A549 (cell line): ENCODE data around the gene PSMD13. TPM values are rescaled to one million over a fixed set of nuclear protein-coding genes. Genes with fewer than 3 reads are reported as not detected.
A peak's percentile ranks its signal among the peaks of the same experiment; 100 is the strongest.

Experiments used
- ATAC-seq, 2 experiments: fragments of 200-7000 bp in 1 of 2; fragments of >200 bp in 1 of 2; cut with Nextera tagmentation in 1 of 2; cut with Tn5 transposase in 1 of 2; 3 replicates each; pipeline versions ENCODE4 v1.8.0 to v1.9.1; 2018 to 2020; ENCODE audit warnings: mild to moderate bottlenecking in 1 of 2, moderate library complexity in 1 of 2
- CTCF ChIA-PET: fragments of 300-600 bp; sonication (Branson Sonifier 250); formaldehyde crosslinking; extraction: SDS; loops from one replicate; lab custom pipeline; 2021; ENCODE audit warnings: antibody characterized with exemption, inconsistent platforms; lab: Yijun Ruan, JAX
- POLR2A ChIA-PET: fragments of 350-600 bp; formaldehyde crosslinking; extraction: SDS; loops from one replicate; lab custom pipeline; 2021; ENCODE audit warnings: antibody characterized with exemption, inconsistent platforms; lab: Yijun Ruan, JAX
- DNase-seq, 2 experiments: peaks; one replicate each; pipeline versions ENCODE4 v3.0.0 to v3.0.0-alpha.2; 2011 to 2016; ENCODE audit warnings: low read depth in 1 of 2, low spot score in 1 of 2
- FAIRE-seq: peaks from 2 replicates; lab custom pipeline; 2011; peaks lifted over from hg19 to GRCh38; lab: Jason Lieb, UNC
- H3K27ac ChIP-seq, 2 experiments: fragments of >200 bp; sonication (Bioruptor Twin); formaldehyde crosslinking; 3 replicates each; pipeline ENCODE4 v1.5.1; 2016 to 2017
- H3K4me1 ChIP-seq: fragments of >200 bp; sonication (Bioruptor Twin); formaldehyde crosslinking; 3 replicates; pipeline ENCODE4 v1.6.1; 2016
- H3K4me2 ChIP-seq: fragments of >200 bp; sonication (Bioruptor Twin); formaldehyde crosslinking; 3 replicates; pipeline ENCODE4 v1.6.1; 2016
- H3K4me3 ChIP-seq: fragments of >200 bp; sonication (Bioruptor Twin); formaldehyde crosslinking; 3 replicates; pipeline ENCODE4 v1.5.1; 2016
- H3K9me3 ChIP-seq: fragments of >200 bp; sonication (Bioruptor Twin); formaldehyde crosslinking; 3 replicates; pipeline ENCODE4 v1.6.1; 2016
- BCL3 ChIP-seq: fragments of >200 bp; sonication (Bioruptor Twin); formaldehyde crosslinking; IDR thresholded peaks from 3 replicates; pipeline ENCODE4 v1.6.1; 2016
- CBX2 ChIP-seq: fragments of 200-600 bp; sonication (generic); IDR thresholded peaks from 2 replicates; pipeline ENCODE4 v1.6.1; 2016; ENCODE audit warnings: low read depth, mild to moderate bottlenecking, borderline replicate concordance
- CEBPB ChIP-seq, 2 experiments: fragments of >200 bp in 1 of 2; sonication (Bioruptor Twin) in 1 of 2; formaldehyde crosslinking in 1 of 2; IDR thresholded peaks; 2 replicates each; pipeline ENCODE4 v1.6.1; 2012 to 2016
- E2F6 ChIP-seq: IDR thresholded peaks from 2 replicates; pipeline ENCODE4 v1.6.1; 2012; ENCODE audit warnings: low read depth, borderline replicate concordance
- EHF ChIP-seq: fragments of 250-450 bp; sonication (Bioruptor Pico); IDR thresholded peaks from 2 replicates; pipeline ENCODE4 v1.5.0; 2020; ENCODE audit warnings: mild to moderate bottlenecking
- ELK1 ChIP-seq: fragments of 150-350 bp; IDR thresholded peaks from 2 replicates; pipeline ENCODE4 v1.6.1; 2014; ENCODE audit warnings: low read depth, mild to moderate bottlenecking, low read length
- ESRRA ChIP-seq: fragments of 150-350 bp; IDR thresholded peaks from 2 replicates; pipeline ENCODE4 v1.6.1; 2014; ENCODE audit warnings: mild to moderate bottlenecking, low read length, borderline replicate concordance
- GATA3 ChIP-seq: IDR thresholded peaks from 2 replicates; pipeline ENCODE4 v1.6.1; 2012; ENCODE audit warnings: borderline replicate concordance
- HEYL ChIP-seq: fragments of 250-450 bp; sonication (Bioruptor Pico); IDR thresholded peaks from 2 replicates; pipeline ENCODE4 v1.8.0; 2021; ENCODE audit warnings: mild to moderate bottlenecking, moderate library complexity
- HMGXB4 ChIP-seq: fragments of 250-450 bp; sonication (Bioruptor Pico); IDR thresholded peaks from 2 replicates; pipeline ENCODE4 v1.5.0; 2021; ENCODE audit warnings: mild to moderate bottlenecking, moderate library complexity, borderline replicate concordance
- JUNB ChIP-seq: fragments of >200 bp; sonication (Bioruptor Twin); formaldehyde crosslinking; IDR thresholded peaks from 2 replicates; pipeline ENCODE4 v1.6.1; 2016
- MAFK ChIP-seq: fragments of 450-650 bp; IDR thresholded peaks from 2 replicates; pipeline ENCODE4 v1.6.1; 2014; ENCODE audit not compliant: partially characterized antibody
- MAZ ChIP-seq: fragments of 150-350 bp; IDR thresholded peaks from 2 replicates; pipeline ENCODE4 v1.6.1; 2014; ENCODE audit warnings: antibody characterized with exemption, low read depth, low read length, borderline replicate concordance
- MYC ChIP-seq: IDR thresholded peaks from 2 replicates; pipeline ENCODE4 v1.6.1; 2012; ENCODE audit warnings: mild to moderate bottlenecking, inconsistent platforms, low read length, improper control_type of control experiment, borderline replicate concordance
- NPAS2 ChIP-seq: fragments of 250-450 bp; sonication (Bioruptor Pico); IDR thresholded peaks from 2 replicates; pipeline ENCODE4 v1.8.0; 2022; ENCODE audit warnings: mild to moderate bottlenecking, moderate library complexity, borderline replicate concordance
- PHF8 ChIP-seq: fragments of 200-600 bp; sonication (generic); IDR thresholded peaks from 2 replicates; pipeline ENCODE4 v1.6.1; 2016; ENCODE audit warnings: low read depth, mild to moderate bottlenecking, antibody characterized with exemption, moderate library complexity, borderline replicate concordance
- POLR2A ChIP-seq: IDR thresholded peaks from 2 replicates; pipeline ENCODE4 v1.6.1; 2012; ENCODE audit warnings: mild to moderate bottlenecking, low read length
- POLR2AphosphoS2 ChIP-seq: conservative IDR thresholded peaks from 2 replicates; pipeline ENCODE4 v1.6.1; 2012; ENCODE audit warnings: low read length, improper control_type of control experiment, inconsistent platforms
- RARB ChIP-seq: fragments of 250-450 bp; sonication (Bioruptor Pico); IDR thresholded peaks from 2 replicates; pipeline ENCODE4 v1.8.0; 2021; ENCODE audit warnings: mild to moderate bottlenecking, moderate library complexity
- RFX5 ChIP-seq: fragments of 450-650 bp; IDR thresholded peaks from 2 replicates; pipeline ENCODE4 v1.7.1; 2014; ENCODE audit warnings: antibody characterized with exemption, mild to moderate bottlenecking, moderate library complexity
- SREBF2 ChIP-seq: fragments of 450-650 bp; IDR thresholded peaks from 2 replicates; pipeline ENCODE4 v1.6.1; 2014; ENCODE audit warnings: mild to moderate bottlenecking, moderate library complexity
- USF2 ChIP-seq: fragments of 450-650 bp; IDR thresholded peaks from 2 replicates; pipeline ENCODE4 v1.6.1; 2014; ENCODE audit warnings: antibody characterized with exemption
- WGBS: methylation state at CpG from one replicate; pipeline ENCODE4 v1.1.6; 2017; ENCODE audit errors: missing lambda C conversion rate; 5-methylcytosine and 5-hydroxymethylcytosine counted together
- polyA plus RNA-seq, 4 experiments: library from polyadenylated mRNA; depleted of rRNA in 3 of 4; stranded (reverse); fragments of >200 nt; fragmentation: RNase III in 1 of 4; extraction: RNeasy Plus Mini Kit Qiagen cat#74134 plus additional on column Dnase treatment in 1 of 4; gene quantifications; 2 replicates in 3 of 4; 3 replicates in 1 of 4; pipeline ENCODE4 v1.2.3, GENCODE V29; 2011 to 2017

The PSMD13 gene
- polyA plus RNA-seq, 2 of the 4 experiments (the other 2 are of a cell fraction) = 153 to 198 TPM

GRCh38 chr11:208917-209260 is 27.9 kb upstream of the PSMD13 start:
- FAIRE-seq (no peak), DNase-seq (peak in 1 of 2 experiments; percentile 18), ATAC-seq (peak in 1 of 2 experiments; percentile 5; a peak in 3 of 6 replicates)
- Histone ChIP-seq H3K4me3 (peak overlapping the region; percentile 100), H3K4me2 (peak overlapping the region; percentile 96), H3K4me1 (peaks cover 26% of the 10 kb centered on the region), H3K9me3 (no peaks in the 10 kb centered on the region), H3K27ac (peak overlapping the region; percentile 90 to 94)
- ChIA-PET POLR2A (no interaction called here), CTCF (interaction anchor here (1.2 to 1.7 kb wide), 3 partner anchors 9 to 96 kb away, joined by 3 read pairs; no protein-coding TSS in a partner anchor)
- WGBS = 0% methylated on average over 4 of the region's 26 CpGs
- no peak for TF ChIP-seq MAZ
- peak; percentile 5; the same call in 1 of the 2 replicates for TF ChIP-seq PHF8
- no peak for TF ChIP-seq RARB (CRISPR knock-in tag)

GRCh38 chr11:209275-210121 is 27.3 kb upstream of the PSMD13 start:
- ChIA-PET POLR2A (interaction anchor here (0.5 kb wide), 1 partner anchor 85 kb away, joined by 5 read pairs; no protein-coding TSS in a partner anchor), CTCF (interaction anchor here (1.0 to 1.7 kb wide), 4 partner anchors 9 to 239 kb away, joined by 3 read pairs; no protein-coding TSS in a partner anchor)
- FAIRE-seq = no peak
- TF ChIP-seq E2F6 (0 out of 2 replicates have a peak, but pooled peaks have one; percentile 25), ESRRA (no peak), PHF8 (no peak)
- 39% methylated on average over 9 of the region's 29 CpGs for WGBS
- Histone ChIP-seq H3K4me2 (peak overlapping the region; percentile 96), H3K4me3 (peak overlapping the region; percentile 100), H3K27ac (peak overlapping the region; percentile 90 to 94), H3K9me3 (no peaks in the 10 kb centered on the region), H3K4me1 (peaks cover 26% of the 10 kb centered on the region)
- peak; percentile 22 to 28 for DNase-seq
- no peak for ATAC-seq

GRCh38 chr11:210122-210802 is 26.5 kb upstream of the PSMD13 start:
- Histone ChIP-seq H3K4me2 (peak overlapping the region; percentile 96), H3K4me1 (peaks cover 26% of the 10 kb centered on the region), H3K4me3 (peak overlapping the region; percentile 100), H3K9me3 (no peaks in the 10 kb centered on the region), H3K27ac (peak overlapping the region; percentile 90 to 94)
- ChIA-PET POLR2A (interaction anchor here (0.5 kb wide), 1 partner anchor 84 kb away, joined by 5 read pairs; no protein-coding TSS in a partner anchor), CTCF (interaction anchor here (1.0 to 1.1 kb wide), 2 partner anchors 18 to 238 kb away, joined by 3 read pairs; no protein-coding TSS in a partner anchor)
- WGBS = 90% methylated on average over 8 of the region's 9 CpGs
- TF ChIP-seq CEBPB (IDR thresholded peaks at IDR 0.05) = no peak
- TF ChIP-seq GATA3 = no peak
- no peak for TF ChIP-seq MYC
- no peak for TF ChIP-seq POLR2AphosphoS2
- TF ChIP-seq HMGXB4 = no peak
- no peak for TF ChIP-seq RFX5
- TF ChIP-seq EHF (CRISPR knock-in tag) = no peak
- no peak for TF ChIP-seq CBX2
- no peak for TF ChIP-seq POLR2A
- no peak for TF ChIP-seq PHF8
- no peak for TF ChIP-seq MAFK
- no peak for TF ChIP-seq ELK1
- no peak for TF ChIP-seq BCL3
- TF ChIP-seq NPAS2 (CRISPR knock-in tag) = no peak
- TF ChIP-seq HEYL (CRISPR knock-in tag) = no peak
- TF ChIP-seq JUNB = no peak
- no peak for TF ChIP-seq SREBF2
- no peak for TF ChIP-seq USF2
- DNase-seq (peak; percentile 29 to 50), ATAC-seq (no peak), FAIRE-seq (no peak)
